ENCODE results near the gene DDX25.

GRCh38 chr11:125886997-125887372, 17.3 kb upstream of the DDX25 start:
- TF ChIP-seq CTCF (IDR thresholded peaks at IDR 0.05), result no peak
- no peak for TF ChIP-seq POLR2AphosphoS5 (IDR thresholded peaks at IDR 0.05)
